Endothelial cell of umbilical vein (primary cell): Measurements from ENCODE around the gene PLCG2. TPM values are rescaled to one million over a fixed set of nuclear protein-coding genes. Genes with fewer than 3 reads are reported as not detected.

Experiments
- BruUV-seq: library from RNA; stranded (reverse); fragments of 400-500 nt; replicated peaks from 2 replicates; lab custom pipeline; 2021; lab: Mats Ljungman, UMichigan
- CTCF ChIA-PET: fragments of 300-600, 350-600 bp; sonication (Branson Sonifier 250); formaldehyde crosslinking; loops from one replicate; lab custom pipeline; 2021; ENCODE audit warnings: antibody characterized with exemption, inconsistent platforms; lab: Charles Lee
- POLR2A ChIA-PET: fragments of 300-600, 350-600 bp; sonication (Branson Sonifier 250); formaldehyde crosslinking; loops from one replicate; lab custom pipeline; 2021; ENCODE audit warnings: antibody characterized with exemption, inconsistent platforms; lab: Charles Lee
- DNase-seq: peaks from one replicate; pipeline ENCODE4 v3.0.0-alpha.2; 2011; ENCODE audit warnings: low read depth, low spot score
- FAIRE-seq: peaks from 2 replicates; lab custom pipeline; 2011; peaks lifted over from hg19 to GRCh38; lab: Jason Lieb, UNC
- H2AFZ ChIP-seq: 2 replicates; pipeline ENCODE4 v1.6.0; 2012; ENCODE audit warnings: low read depth, low read length, control low read depth, inconsistent platforms
- H3K27ac ChIP-seq: 2 replicates; pipeline ENCODE4 v1.5.1; 2011; ENCODE audit warnings: low read depth, mild to moderate bottlenecking, control low read depth, low read length, moderate library complexity; ENCODE audit not compliant: insufficient read depth
- H3K27me3 ChIP-seq, 2 experiments: 2 replicates each; pipeline versions ENCODE4 v1.6.0 to v1.6.1; 2011; ENCODE audit warnings: low read length in 2 of 2, mixed read lengths in 1 of 2; ENCODE audit not compliant: control insufficient read depth in 2 of 2, insufficient read depth in 2 of 2
- H3K36me3 ChIP-seq, 2 experiments: 2 replicates in 1 of 2; 3 replicates in 1 of 2; pipeline ENCODE4 v1.5.1; 2011; ENCODE audit warnings: low read length in 2 of 2, mild to moderate bottlenecking in 1 of 2, moderate library complexity in 1 of 2; ENCODE audit not compliant: control insufficient read depth in 2 of 2, insufficient read depth in 2 of 2; ENCODE audit errors: extremely low read depth in 1 of 2
- H3K4me1 ChIP-seq: 3 replicates; pipeline ENCODE4 v1.5.1; 2011; ENCODE audit warnings: mild to moderate bottlenecking, low read length; ENCODE audit not compliant: control insufficient read depth, insufficient read depth; ENCODE audit errors: extremely low read depth
- H3K4me2 ChIP-seq: 2 replicates; pipeline ENCODE4 v1.6.1; 2011; ENCODE audit warnings: low read length, control low read depth, mixed read lengths; ENCODE audit not compliant: insufficient read depth
- H3K4me3 ChIP-seq, 3 experiments: fragments of 200-600 bp in 1 of 3; sonication (generic), shearing (Covaris generic) in 1 of 3; replicated peaks in 1 of 3; 2 replicates each; pipeline ENCODE4 v1.5.1; 2011 to 2016; ENCODE audit warnings: control low read depth in 3 of 3, low read length in 3 of 3, mild to moderate bottlenecking in 2 of 3, inconsistent platforms in 1 of 3, low read depth in 1 of 3, moderate library complexity in 1 of 3; ENCODE audit not compliant: insufficient read depth in 1 of 3
- H3K79me2 ChIP-seq: 2 replicates; pipeline ENCODE4 v1.6.0; 2012; ENCODE audit warnings: low read length, inconsistent platforms; ENCODE audit not compliant: control insufficient read depth, insufficient read depth
- H3K9ac ChIP-seq: replicated peaks from 2 replicates; pipeline ENCODE3; 2011; ENCODE audit warnings: low read length, control low read depth; ENCODE audit not compliant: insufficient read depth; ENCODE audit errors: extremely low read depth
- H3K9me1 ChIP-seq: replicated peaks from 3 replicates; pipeline ENCODE4 v1.6.0; 2011; ENCODE audit warnings: mild to moderate bottlenecking, low read length; ENCODE audit not compliant: control insufficient read depth, insufficient read depth; ENCODE audit errors: extremely low read depth
- H3K9me3 ChIP-seq: replicated peaks from 2 replicates; pipeline ENCODE4 v1.5.1; 2012; ENCODE audit warnings: low read length, inconsistent platforms; ENCODE audit not compliant: control insufficient read depth, insufficient read depth
- H4K20me1 ChIP-seq: replicated peaks from 2 replicates; pipeline ENCODE3; 2011; ENCODE audit warnings: mild to moderate bottlenecking, low read length; ENCODE audit not compliant: control insufficient read depth, insufficient read depth; ENCODE audit errors: extremely low read depth
- CTCF ChIP-seq, 2 donors: IDR thresholded peaks; 1 replicate in 1 of 2; 2 replicates in 1 of 2; pipeline ENCODE4 v1.5.1; 2011; ENCODE audit warnings: low read length in 2 of 2, mild to moderate bottlenecking in 2 of 2, moderate library complexity in 2 of 2, control low read depth in 1 of 2, inconsistent platforms in 1 of 2, low read depth in 1 of 2; ENCODE audit not compliant: insufficient read depth in 1 of 2; ENCODE audit errors: extremely low read depth in 1 of 2
- EZH2 ChIP-seq: IDR thresholded peaks from 2 replicates; pipeline ENCODE4 v1.6.1; 2012; ENCODE audit warnings: borderline replicate concordance, low read depth, mild to moderate bottlenecking, moderate library complexity, low read length, inconsistent platforms; ENCODE audit not compliant: severe bottlenecking
- FOS ChIP-seq: IDR thresholded peaks from 2 replicates; pipeline ENCODE4 v1.6.1; 2011; ENCODE audit warnings: mild to moderate bottlenecking, low read length, moderate library complexity, borderline replicate concordance; ENCODE audit not compliant: insufficient read depth
- GATA2 ChIP-seq: IDR thresholded peaks from 2 replicates; pipeline ENCODE4 v1.7.0; 2011; ENCODE audit warnings: low read depth, mild to moderate bottlenecking, moderate library complexity, mixed read lengths, low read length; ENCODE audit not compliant: insufficient read length, insufficient read depth
- JUN ChIP-seq: IDR thresholded peaks from 2 replicates; pipeline ENCODE4 v1.6.1; 2011; ENCODE audit warnings: borderline replicate concordance, low read depth; ENCODE audit not compliant: insufficient read length, insufficient read depth
- MAX ChIP-seq: IDR thresholded peaks from 2 replicates; pipeline ENCODE4 v1.6.1; 2011; ENCODE audit not compliant: insufficient read depth, insufficient read length
- MYC ChIP-seq: IDR thresholded peaks from one replicate; pipeline ENCODE4 v1.6.1; 2011; ENCODE audit warnings: mild to moderate bottlenecking, low read depth, low read length
- POLR2A ChIP-seq: IDR thresholded peaks from 2 replicates; pipeline ENCODE4 v1.6.1; 2012; ENCODE audit warnings: low read depth, mild to moderate bottlenecking, control low read depth, low read length
- POLR2AphosphoS5 ChIP-seq: IDR thresholded peaks from 2 replicates; pipeline ENCODE4 v1.6.1; 2012; ENCODE audit warnings: low read depth, mild to moderate bottlenecking, control low read depth, low read length, moderate library complexity; ENCODE audit not compliant: insufficient read depth
- dilution Hi-C: fragments of 300-500 bp; cut with MboI; formaldehyde crosslinking; loops from one replicate; pipeline ENCODE4 v1.15.0; 2019; ENCODE audit warnings: low sequenced_read_pairs; ENCODE audit not compliant: extremely low pct_ligation_motif_present
- intact Hi-C: fragments of 100-400 bp; cut with micrococcal nuclease; formaldehyde crosslinking; loops from one replicate; pipeline ENCODE4 v1.10.0; 2022
- polyA plus RNA-seq, 4 experiments: library from polyadenylated mRNA; depleted of rRNA in 3 of 4; stranded (reverse) in 3 of 4; unstranded in 1 of 4; fragments of >200 nt; gene quantifications; 2 replicates each; pipeline versions ENCODE4 v1.2.1 to v1.2.3, GENCODE V29; 2011 to 2012; ENCODE audit warnings: missing spikeins in 1 of 4
- total RNA-seq: library from RNA; stranded (reverse); gene quantifications from 2 replicates; pipeline ENCODE4 v1.2.3, GENCODE V29; 2021

PLCG2 gene
- total and polyA plus RNA-seq, 2 donors (not counting 3 experiments of a cell fraction or from before 2014, with no cell fraction given) = 10.8 to 13.6 TPM

GRCh38 chr16:81795193-81795592, 16.1 kb downstream of the PLCG2 start:
- intact Hi-C loops (no loop called here), dilution Hi-C loops (no loop called here)
- no peak overlapping the region for H3K9ac ChIP-seq
- no TSS peak for BruUV-seq
- H3K4me3 ChIP-seq = no peak overlapping the region
- H3K4me1 ChIP-seq = no peaks in the 10 kb centered on the region
- FAIRE-seq (no peak), DNase-seq (no peak)
- no peak overlapping the region for H3K4me2 ChIP-seq
- no peaks in the 10 kb centered on the region for H3K79me2 ChIP-seq
- no peaks in the 10 kb centered on the region for H3K9me3 ChIP-seq
- H2AFZ ChIP-seq = no peak overlapping the region
- POLR2A ChIA-PET = no interaction called here
- no peak for TF ChIP-seq POLR2A
- no peak for TF ChIP-seq POLR2AphosphoS5
- no peak for TF ChIP-seq FOS
- no peak for TF ChIP-seq MYC
- TF ChIP-seq GATA2 = no peak
- no peak for TF ChIP-seq JUN
- TF ChIP-seq CTCF (IDR thresholded peaks at IDR 0.05; ENCODE audit: extremely low read depth in 1 of 2, insufficient read depth in 1 of 2, low read depth in 1 of 2, low read length in 2 of 2) = no peak
- TF ChIP-seq MAX = no peak
- TF ChIP-seq EZH2 = no peak
- no peaks in the 10 kb centered on the region for H3K36me3 ChIP-seq
- H3K27ac ChIP-seq = no peak overlapping the region
- H4K20me1 ChIP-seq = no peaks in the 10 kb centered on the region
- H3K27me3 ChIP-seq = no peaks in the 10 kb centered on the region
- CTCF ChIA-PET = no interaction called here
- H3K9me1 ChIP-seq = no peaks in the 10 kb centered on the region
